ENCODE measurements around the gene HDAC9.

The HDAC9 gene

GRCh38 chr7:18547509-18548187 is 52.1 kb downstream of the HDAC9 start:
- H3K9me3 ChIP-seq (ENCODE audit: control insufficient read depth, insufficient read depth, low read length), result no peaks in the 10 kb centered on the region
- no peak overlapping the region for H3K9ac ChIP-seq (ENCODE audit: low read depth, low read length)
- H3K4me1 ChIP-seq (ENCODE audit: insufficient read depth, low read length), result no peaks in the 10 kb centered on the region; the same call in 1 of the 2 replicates
- peaks cover 9% of the 10 kb centered on the region; the same call in 1 of the 2 replicates for H3K36me3 ChIP-seq (ENCODE audit: insufficient read depth, low read length)

DNA sequence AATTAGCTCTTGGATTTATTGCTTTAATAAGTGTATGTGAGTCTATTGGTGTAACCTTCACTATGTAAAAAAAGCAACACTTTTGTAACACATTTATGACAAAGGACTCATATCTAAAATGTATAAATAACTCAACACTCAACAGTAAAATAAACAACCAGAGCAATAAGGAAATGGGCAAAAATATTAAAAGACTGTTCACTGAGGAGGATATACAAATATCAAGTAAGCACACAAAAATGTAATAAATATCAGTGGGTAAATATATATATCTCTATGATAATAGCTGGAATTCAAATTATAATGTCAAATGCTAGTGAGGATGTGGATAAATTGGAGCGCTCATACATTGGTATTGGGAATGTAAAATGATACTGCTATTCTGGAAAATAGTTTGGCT is 53.0 kb downstream of the HDAC9 start:
- Histone ChIP-seq H3K9ac (ENCODE audit: low read depth, low read length) (no peak overlapping the region), H3K36me3 (ENCODE audit: insufficient read depth, low read length) (peaks cover 9% of the 10 kb centered on the region; the same call in 1 of the 2 replicates), H3K9me3 (ENCODE audit: control insufficient read depth, insufficient read depth, low read length) (no peaks in the 10 kb centered on the region), H3K4me1 (ENCODE audit: insufficient read depth, low read length) (no peaks in the 10 kb centered on the region; the same call in 1 of the 2 replicates)

- no peak overlapping the region for H3K9ac ChIP-seq (ENCODE audit: low read depth, low read length)
- no peaks in the 10 kb centered on the region for H3K9me3 ChIP-seq (ENCODE audit: control insufficient read depth, insufficient read depth, low read length)
- no peaks in the 10 kb centered on the region; the same call in 1 of the 2 replicates for H3K4me1 ChIP-seq (ENCODE audit: insufficient read depth, low read length)
- H3K36me3 ChIP-seq (ENCODE audit: insufficient read depth, low read length), result no peaks in the 10 kb centered on the region
Observed at GRCh38 chr7:18550574-18550973, 55.0 kb downstream of the HDAC9 start.

GRCh38 chr7:18552316-18552916 is 56.9 kb downstream of the HDAC9 start:
- H3K9me3 ChIP-seq (ENCODE audit: control insufficient read depth, insufficient read depth, low read length), result no peaks in the 10 kb centered on the region
- H3K36me3 ChIP-seq (ENCODE audit: insufficient read depth, low read length), result no peaks in the 10 kb centered on the region
- H3K9ac ChIP-seq (ENCODE audit: low read depth, low read length), result no peak overlapping the region
- no peaks in the 10 kb centered on the region; the same call in 1 of the 2 replicates for H3K4me1 ChIP-seq (ENCODE audit: insufficient read depth, low read length)

GRCh38 chr7:18552943-18553604 is 57.5 kb downstream of the HDAC9 start:
- H3K36me3 ChIP-seq (ENCODE audit: insufficient read depth, low read length), result no peaks in the 10 kb centered on the region
- H3K4me1 ChIP-seq (ENCODE audit: insufficient read depth, low read length), result no peaks in the 10 kb centered on the region; the same call in 1 of the 2 replicates
- no peaks in the 10 kb centered on the region for H3K9me3 ChIP-seq (ENCODE audit: control insufficient read depth, insufficient read depth, low read length)
- no peak overlapping the region for H3K9ac ChIP-seq (ENCODE audit: low read depth, low read length)

GRCh38 chr7:18553605-18554003 is 58.1 kb downstream of the HDAC9 start:
- Histone ChIP-seq H3K9ac (ENCODE audit: low read depth, low read length) (no peak overlapping the region), H3K4me1 (ENCODE audit: insufficient read depth, low read length) (no peaks in the 10 kb centered on the region; the same call in 1 of the 2 replicates), H3K9me3 (ENCODE audit: control insufficient read depth, insufficient read depth, low read length) (no peaks in the 10 kb centered on the region), H3K36me3 (ENCODE audit: insufficient read depth, low read length) (no peaks in the 10 kb centered on the region)

DNA sequence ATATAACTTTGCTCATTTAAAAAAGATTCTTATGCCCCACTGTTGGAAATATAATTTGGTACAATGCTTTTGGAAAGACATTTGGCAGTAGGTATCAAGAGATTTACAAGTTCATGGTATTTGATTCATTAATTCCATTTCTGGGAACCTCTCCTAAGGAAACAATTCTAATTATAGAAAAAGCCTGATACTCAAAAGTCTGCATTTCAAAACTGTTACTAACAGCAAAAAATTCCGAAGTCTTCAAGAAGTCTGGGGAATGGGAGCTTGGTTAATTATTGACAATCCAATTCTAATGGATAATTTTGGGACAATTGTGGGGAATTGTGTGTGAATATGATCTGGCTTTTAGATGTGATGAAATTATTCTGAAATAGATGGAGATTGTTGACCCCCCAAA is 59.6 kb downstream of the HDAC9 start:
- Histone ChIP-seq H3K4me1 (ENCODE audit: insufficient read depth, low read length) (no peaks in the 10 kb centered on the region; the same call in 1 of the 2 replicates), H3K36me3 (ENCODE audit: insufficient read depth, low read length) (no peaks in the 10 kb centered on the region), H3K9me3 (ENCODE audit: control insufficient read depth, insufficient read depth, low read length) (no peaks in the 10 kb centered on the region), H3K9ac (ENCODE audit: low read depth, low read length) (no peak overlapping the region)

DNA sequence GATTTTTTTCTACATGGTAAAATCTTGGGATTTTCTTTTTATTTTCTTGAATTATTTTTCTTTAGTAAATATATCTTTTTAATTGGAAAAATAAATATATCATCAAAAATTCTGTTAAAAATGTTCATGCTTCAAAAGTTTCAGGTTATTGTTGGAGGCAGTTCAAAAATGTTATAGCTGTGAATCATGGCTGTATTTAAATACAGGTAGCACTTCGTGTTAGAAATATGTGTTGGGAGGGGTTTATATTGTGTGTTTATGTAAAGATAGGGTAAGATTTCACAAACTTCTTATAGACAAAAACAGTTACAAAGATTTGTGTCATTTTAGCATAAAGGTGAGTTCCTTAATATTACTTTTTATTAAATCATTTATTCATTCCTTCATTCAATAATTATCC is 60.4 kb downstream of the HDAC9 start:
- Histone ChIP-seq H3K9ac (ENCODE audit: low read depth, low read length) (no peak overlapping the region), H3K4me1 (ENCODE audit: insufficient read depth, low read length) (no peaks in the 10 kb centered on the region), H3K36me3 (ENCODE audit: insufficient read depth, low read length) (no peaks in the 10 kb centered on the region), H3K9me3 (ENCODE audit: control insufficient read depth, insufficient read depth, low read length) (no peaks in the 10 kb centered on the region)

DNA sequence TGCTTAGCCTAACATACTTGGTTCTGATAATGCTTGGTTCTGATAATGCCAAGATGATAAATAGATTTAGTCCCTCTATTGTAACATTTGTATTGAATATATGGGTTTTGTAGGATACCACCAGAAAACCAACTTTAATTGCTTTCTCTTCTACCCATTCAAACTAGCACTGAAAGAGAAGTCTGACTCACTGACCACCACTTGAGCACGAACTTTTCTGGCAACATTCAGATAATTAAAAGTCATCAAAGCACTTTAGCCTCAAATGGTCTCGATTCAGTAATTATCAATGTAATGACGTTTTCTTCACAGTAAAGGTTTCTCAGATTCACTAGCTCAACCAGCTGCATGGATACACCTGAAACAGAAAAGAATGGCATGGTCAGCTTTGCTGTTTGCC is 63.0 kb downstream of the HDAC9 start:
- Histone ChIP-seq H3K36me3 (ENCODE audit: insufficient read depth, low read length) (no peaks in the 10 kb centered on the region), H3K9me3 (ENCODE audit: control insufficient read depth, insufficient read depth, low read length) (no peaks in the 10 kb centered on the region), H3K4me1 (ENCODE audit: insufficient read depth, low read length) (no peaks in the 10 kb centered on the region), H3K9ac (ENCODE audit: low read depth, low read length) (no peak overlapping the region)

GRCh38 chr7:18558910-18559309 is 63.4 kb downstream of the HDAC9 start:
- Histone ChIP-seq H3K4me1 (ENCODE audit: insufficient read depth, low read length) (no peaks in the 10 kb centered on the region), H3K36me3 (ENCODE audit: insufficient read depth, low read length) (no peaks in the 10 kb centered on the region), H3K9me3 (ENCODE audit: control insufficient read depth, insufficient read depth, low read length) (no peaks in the 10 kb centered on the region), H3K9ac (ENCODE audit: low read depth, low read length) (no peak overlapping the region)

DNA sequence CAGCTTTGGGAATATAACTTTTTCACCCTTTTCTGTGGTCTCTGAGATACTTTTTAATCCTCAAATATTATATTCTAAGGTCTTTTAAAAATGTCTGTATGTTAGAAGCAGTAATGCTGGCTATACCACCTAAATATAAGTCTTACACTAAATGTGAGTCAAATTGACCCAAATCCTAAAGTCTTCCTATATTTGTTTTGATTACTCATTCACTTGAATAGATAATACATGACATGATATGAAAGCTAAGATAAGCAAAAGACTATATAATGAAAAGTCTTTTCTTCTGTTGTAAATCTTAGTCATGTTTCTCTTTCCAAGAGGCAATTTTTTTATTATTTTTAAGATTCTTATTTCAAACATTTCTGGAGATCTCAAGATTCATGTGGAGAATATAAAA is 64.2 kb downstream of the HDAC9 start:
- H3K9ac ChIP-seq (ENCODE audit: low read depth, low read length), result no peak overlapping the region
- H3K4me1 ChIP-seq (ENCODE audit: insufficient read depth, low read length), result no peaks in the 10 kb centered on the region
- H3K36me3 ChIP-seq (ENCODE audit: insufficient read depth, low read length), result no peaks in the 10 kb centered on the region
- no peaks in the 10 kb centered on the region for H3K9me3 ChIP-seq (ENCODE audit: control insufficient read depth, insufficient read depth, low read length)

- Histone ChIP-seq H3K4me1 (ENCODE audit: insufficient read depth, low read length) (peaks cover 11% of the 10 kb centered on the region), H3K9ac (ENCODE audit: low read depth, low read length) (no peak overlapping the region), H3K9me3 (ENCODE audit: control insufficient read depth, insufficient read depth, low read length) (no peaks in the 10 kb centered on the region), H3K36me3 (ENCODE audit: insufficient read depth, low read length) (no peaks in the 10 kb centered on the region)
Observed at GRCh38 chr7:18564779-18565178, 69.2 kb downstream of the HDAC9 start.

DNA sequence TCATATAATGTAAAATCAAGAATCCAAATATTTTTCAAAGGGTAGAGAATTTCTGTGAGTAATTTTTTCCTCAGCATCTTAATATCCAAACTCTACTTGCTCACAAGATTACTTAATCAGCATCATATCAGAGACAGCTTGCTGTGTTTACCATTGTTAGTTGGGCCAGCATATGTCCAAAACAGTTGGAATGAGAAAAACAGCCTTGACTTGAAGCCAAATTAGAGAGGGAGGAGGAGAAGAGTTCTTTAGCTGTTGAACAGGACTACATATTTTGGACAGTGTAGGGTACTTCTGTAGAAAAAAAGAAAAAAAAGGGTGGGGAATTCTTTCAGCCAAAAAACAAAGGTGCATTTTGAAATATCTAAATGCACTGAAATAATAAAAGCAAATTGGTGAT is 69.8 kb downstream of the HDAC9 start:
- Histone ChIP-seq H3K36me3 (ENCODE audit: insufficient read depth, low read length) (no peaks in the 10 kb centered on the region), H3K9ac (ENCODE audit: low read depth, low read length) (no peak overlapping the region), H3K4me1 (ENCODE audit: insufficient read depth, low read length) (peaks cover 11% of the 10 kb centered on the region), H3K9me3 (ENCODE audit: control insufficient read depth, insufficient read depth, low read length) (no peaks in the 10 kb centered on the region)

DNA sequence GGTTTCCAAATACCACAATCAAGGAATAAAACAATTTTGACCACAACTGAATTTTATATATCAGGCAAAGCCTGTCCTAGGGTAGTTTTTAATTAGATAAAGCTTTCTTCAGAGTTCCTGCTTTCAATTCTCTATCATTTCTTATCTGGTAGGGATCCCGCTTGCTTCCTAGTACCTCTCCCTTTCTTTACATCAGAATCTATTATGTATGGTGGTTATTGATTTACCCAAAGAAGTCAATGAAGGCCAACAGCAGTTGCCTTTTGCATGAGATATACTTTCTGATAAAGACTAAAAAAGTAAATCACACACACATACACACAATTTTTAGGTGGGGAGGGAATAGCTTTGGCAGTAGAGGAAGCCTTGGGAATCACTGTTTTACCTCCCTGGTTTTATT is 70.7 kb downstream of the HDAC9 start:
- Histone ChIP-seq H3K9ac (ENCODE audit: low read depth, low read length) (no peak overlapping the region), H3K9me3 (ENCODE audit: control insufficient read depth, insufficient read depth, low read length) (no peaks in the 10 kb centered on the region), H3K36me3 (ENCODE audit: insufficient read depth, low read length) (no peaks in the 10 kb centered on the region), H3K4me1 (ENCODE audit: insufficient read depth, low read length) (peaks cover 11% of the 10 kb centered on the region)

GRCh38 chr7:18566829-18567228 is 71.3 kb downstream of the HDAC9 start:
- Histone ChIP-seq H3K4me1 (ENCODE audit: insufficient read depth, low read length) (peaks cover 11% of the 10 kb centered on the region), H3K9ac (ENCODE audit: low read depth, low read length) (no peak overlapping the region), H3K36me3 (ENCODE audit: insufficient read depth, low read length) (no peaks in the 10 kb centered on the region), H3K9me3 (ENCODE audit: control insufficient read depth, insufficient read depth, low read length) (no peaks in the 10 kb centered on the region)
